Measurements from ENCODE around the gene LDLRAD4.

The LDLRAD4 gene

GRCh38 chr18:13635046-13635445 lies 416.5 kb downstream of the LDLRAD4 start:
- TF ChIP-seq CTCF (IDR thresholded peaks at IDR 0.05) = no peak

GRCh38 chr18:13638719-13639595 lies 420.4 kb downstream of the LDLRAD4 start:
- no peak for TF ChIP-seq CTCF (IDR thresholded peaks at IDR 0.05)

- no peak for TF ChIP-seq CTCF (IDR thresholded peaks at IDR 0.05)
Observed at GRCh38 chr18:13640266-13640860, 421.8 kb downstream of the LDLRAD4 start.

- TF ChIP-seq CTCF (IDR thresholded peaks at IDR 0.05) = no peak
Observed at GRCh38 chr18:13641551-13642439, 423.2 kb downstream of the LDLRAD4 start.

- no peak for TF ChIP-seq CTCF (IDR thresholded peaks at IDR 0.05)
Observed at GRCh38 chr18:13642440-13642827, 423.9 kb downstream of the LDLRAD4 start.

- TF ChIP-seq CTCF (IDR thresholded peaks at IDR 0.05) = no peak
Observed at GRCh38 chr18:13643261-13643751, 424.7 kb downstream of the LDLRAD4 start.

- no peak for TF ChIP-seq CTCF (IDR thresholded peaks at IDR 0.05)
Observed at GRCh38 chr18:13645093-13645492, 426.5 kb downstream of the LDLRAD4 start.
